HepG2 (cell line): Measurements from ENCODE around the gene TNNI3K. TPM values are rescaled to one million over a fixed set of nuclear protein-coding genes. Genes with fewer than 3 reads are reported as not detected.

Experiments
- ATAC-seq: fragments of 200-7000 bp; cut with Tn5 transposase; 3 replicates; pipeline ENCODE4 v1.9.1; 2020; ENCODE audit warnings: mild to moderate bottlenecking, moderate library complexity
- BruUV-seq: library from RNA; stranded (reverse); fragments of 400-500 nt; replicated peaks from 2 replicates; lab custom pipeline; 2021; lab: Mats Ljungman, UMichigan
- CTCF ChIA-PET: fragments of 300-600 bp; formaldehyde crosslinking; extraction: SDS; loops from one replicate; lab custom pipeline; 2021; ENCODE audit warnings: low total read pairs, inconsistent platforms, low intra/inter-chr PET ratio; lab: Yijun Ruan, JAX
- POLR2A ChIA-PET: fragments of 350-600 bp; sonication (Branson Sonifier 250); formaldehyde crosslinking; loops from one replicate; lab custom pipeline; 2020; ENCODE audit warnings: antibody characterized with exemption, inconsistent platforms; lab: Yijun Ruan, JAX
- DNase-seq: peaks from one replicate; pipeline ENCODE4 v3.0.0-alpha.2; 2015; ENCODE audit warnings: low spot score
- FAIRE-seq: peaks from 3 replicates; lab custom pipeline; 2011; peaks lifted over from hg19 to GRCh38; lab: Jason Lieb, UNC
- H2AFZ ChIP-seq: one replicate; pipeline ENCODE4 v1.6.1; 2011; ENCODE audit warnings: low read length, inconsistent platforms
- H3K27ac ChIP-seq: fragments of 300-600 bp; 3 replicates; pipeline ENCODE4 v1.8.0; 2011; ENCODE audit warnings: mixed run types, mild to moderate bottlenecking, mixed read lengths, low read length, inconsistent platforms; ENCODE audit not compliant: insufficient read depth; ENCODE audit errors: extremely low read length
- H3K27me3 ChIP-seq, 2 experiments: fragments of 200-600 bp in 1 of 2; 2 replicates in 1 of 2; 3 replicates in 1 of 2; pipeline versions ENCODE4 v1.6.0 to v1.8.0; 2011; ENCODE audit warnings: low read length in 2 of 2, mild to moderate bottlenecking in 2 of 2, moderate library complexity in 2 of 2, inconsistent platforms in 1 of 2; ENCODE audit not compliant: insufficient read depth in 2 of 2, control insufficient read depth in 1 of 2
- H3K36me3 ChIP-seq, 2 experiments: fragments of 200-600 bp in 1 of 2; replicated peaks in 1 of 2; 2 replicates in 1 of 2; 3 replicates in 1 of 2; pipeline versions ENCODE4 v1.5.1 to v1.8.0; 2011; ENCODE audit warnings: low read length in 2 of 2, inconsistent platforms in 1 of 2; ENCODE audit not compliant: insufficient read depth in 2 of 2, control insufficient read depth in 1 of 2
- H3K4me1 ChIP-seq: 2 replicates; pipeline ENCODE4 v1.5.1; 2012; ENCODE audit warnings: low read length, inconsistent platforms; ENCODE audit not compliant: insufficient read depth
- H3K4me2 ChIP-seq: 2 replicates; pipeline ENCODE4 v1.6.0; 2011; ENCODE audit warnings: low read depth, low read length, inconsistent platforms
- H3K4me3 ChIP-seq, 3 experiments: fragments of 200-600 bp in 1 of 3; sonication (generic), shearing (Covaris generic) in 1 of 3; replicated peaks in 1 of 3; 2 replicates each; pipeline ENCODE4 v1.5.1; 2011 to 2016; ENCODE audit warnings: low read length in 3 of 3, inconsistent platforms in 2 of 3, low read depth in 2 of 3, mild to moderate bottlenecking in 2 of 3, control low read depth in 1 of 3, mixed read lengths in 1 of 3; ENCODE audit not compliant: insufficient read depth in 1 of 3
- H3K79me2 ChIP-seq: one replicate; pipeline ENCODE4 v1.6.1; 2011; ENCODE audit warnings: low read length, inconsistent platforms; ENCODE audit not compliant: insufficient read depth
- H3K9ac ChIP-seq: 2 replicates; pipeline ENCODE4 v1.6.0; 2011; ENCODE audit warnings: mild to moderate bottlenecking, low read depth, low read length, inconsistent platforms; ENCODE audit not compliant: insufficient read depth
- H3K9me3 ChIP-seq: 2 replicates; pipeline ENCODE4 v1.5.1; 2012; ENCODE audit warnings: mild to moderate bottlenecking, low read length
- H4K20me1 ChIP-seq: 2 replicates; pipeline ENCODE4 v1.6.0; 2011; ENCODE audit warnings: inconsistent platforms, mild to moderate bottlenecking, low read length, moderate library complexity; ENCODE audit not compliant: insufficient read depth
- BCL6 ChIP-seq: IDR thresholded peaks from 2 replicates; pipeline ENCODE4 v1.6.1; 2016; ENCODE audit warnings: missing genetic modification reagents, missing compliant biosample characterization
- CBX5 ChIP-seq: sonication (generic); formaldehyde crosslinking; IDR thresholded peaks from 2 replicates; pipeline ENCODE4 v1.4.0; 2020; ENCODE audit warnings: missing genetic modification reagents, borderline replicate concordance
- CEBPZ ChIP-seq: IDR thresholded peaks from 2 replicates; pipeline ENCODE4 v1.6.1; 2012; ENCODE audit warnings: low read length, improper control_type of control experiment
- FOXA1 ChIP-seq, 2 experiments: fragments of 450-650 bp in 1 of 2; sonication (generic) in 1 of 2; formaldehyde crosslinking in 1 of 2; IDR thresholded peaks; 2 replicates each; pipeline versions ENCODE4 v1.4.0 to v1.6.1; 2016 to 2020; ENCODE audit warnings: missing genetic modification reagents in 1 of 2
- HNF4A ChIP-seq: sonication (generic); formaldehyde crosslinking; IDR thresholded peaks from 2 replicates; pipeline ENCODE4 v1.4.0; 2020; ENCODE audit warnings: missing genetic modification reagents
- HNF4G ChIP-seq, 2 experiments: sonication (generic) in 1 of 2; formaldehyde crosslinking in 1 of 2; IDR thresholded peaks; 2 replicates each; pipeline versions ENCODE4 v1.4.0 to v1.6.1; 2011 to 2020; ENCODE audit warnings: borderline replicate concordance in 2 of 2, low read depth in 2 of 2, mild to moderate bottlenecking in 2 of 2, low read length in 1 of 2, missing genetic modification reagents in 1 of 2, moderate library complexity in 1 of 2
- MAFK ChIP-seq, 2 experiments: IDR thresholded peaks in 1 of 2; conservative IDR thresholded peaks in 1 of 2; 2 replicates each; pipeline ENCODE4 v1.6.1; 2011; ENCODE audit warnings: improper control_type of control experiment in 2 of 2, low read length in 2 of 2
- NCOR1 ChIP-seq: fragments of 200-600 bp; sonication (generic); IDR thresholded peaks from 2 replicates; pipeline ENCODE4 v1.7.0; 2017; ENCODE audit warnings: antibody characterized with exemption, low read length, borderline replicate concordance
- NFIB ChIP-seq: sonication (generic); formaldehyde crosslinking; IDR thresholded peaks from 2 replicates; pipeline ENCODE4 v1.9.0; 2021; ENCODE audit warnings: missing genetic modification reagents, mild to moderate bottlenecking, borderline replicate concordance
- PAXIP1 ChIP-seq: sonication (generic); formaldehyde crosslinking; conservative IDR thresholded peaks from 2 replicates; pipeline ENCODE4 v1.4.0; 2020; ENCODE audit warnings: mild to moderate bottlenecking, missing genetic modification reagents, moderate library complexity
- SALL1 ChIP-seq: sonication (generic); formaldehyde crosslinking; IDR thresholded peaks from 2 replicates; pipeline ENCODE4 v1.8.0; 2022; ENCODE audit warnings: mild to moderate bottlenecking, missing genetic modification reagents
- STAT5B ChIP-seq: sonication (generic); formaldehyde crosslinking; IDR thresholded peaks from 2 replicates; pipeline ENCODE4 v1.4.0; 2020; ENCODE audit warnings: missing genetic modification reagents
- ZFP36 ChIP-seq: fragments of 150-350 bp; IDR thresholded peaks from 2 replicates; pipeline ENCODE4 v1.6.1; 2018; ENCODE audit warnings: borderline replicate concordance, low read length, low read depth; ENCODE audit not compliant: partially characterized antibody
- ZNF3 ChIP-seq: IDR thresholded peaks from 2 replicates; pipeline ENCODE4 v1.7.0; 2017; ENCODE audit warnings: inconsistent platforms
- ZNF567 ChIP-seq: sonication (generic); formaldehyde crosslinking; IDR thresholded peaks from 2 replicates; pipeline ENCODE4 v1.8.1; 2023; ENCODE audit warnings: mild to moderate bottlenecking, missing genetic modification reagents, borderline replicate concordance
- ZNF629 ChIP-seq: sonication (generic); formaldehyde crosslinking; conservative IDR thresholded peaks from 2 replicates; pipeline ENCODE4 v1.5.0; 2020; ENCODE audit warnings: missing genetic modification reagents
- WGBS: methylation state at CpG from one replicate; pipeline ENCODE4 v1.1.6; 2017; ENCODE audit warnings: low lambda C conversion rate; 5-methylcytosine and 5-hydroxymethylcytosine counted together
- in situ Hi-C: cut with HindIII; loops from 2 replicates; pipeline ENCODE4 v1.10.0; 2017; ENCODE audit warnings: low pct_unique_long_range_greater_than_20kb; ENCODE audit not compliant: extremely low pct_ligation_motif_present
- intact Hi-C: fragments of 100-400 bp; cut with micrococcal nuclease; formaldehyde crosslinking; loops from one replicate; pipeline ENCODE4 v1.10.0; 2022; ENCODE audit not compliant: unreplicated experiment
- polyA plus RNA-seq, 8 experiments: library from polyadenylated mRNA; depleted of rRNA in 3 of 8; stranded (reverse) in 7 of 8; unstranded in 1 of 8; fragments of >200 nt; fragmentation: Illumina TruSeq in 4 of 8; extraction: Trizol in 4 of 8; gene quantifications; 2 replicates each; pipeline versions ENCODE4 v1.2.1 to v1.2.3, GENCODE V29; 2011 to 2016; ENCODE audit warnings: low read depth in 4 of 8, missing spikeins in 1 of 8, mixed read lengths in 1 of 8; ENCODE audit not compliant: insufficient read depth in 1 of 8
- total RNA-seq, 5 experiments: library from RNA; depleted of rRNA; stranded (reverse); fragments of >200 nt; fragmentation: Illumina TruSeq; extraction: Trizol; gene quantifications; 2 replicates each; pipeline ENCODE4 v1.2.3, GENCODE V29; 2016; ENCODE audit warnings: low read depth in 1 of 5

Gene TNNI3K
- total and polyA plus RNA-seq, 2 of the 13 experiments (the other 11 are each of a cell fraction or from before 2014, with no cell fraction given) = 1.1 TPM; not detected in 1

GRCh38 chr1:74324684-74325448 lies 89.7 kb downstream of the TNNI3K start:
- Histone ChIP-seq H3K4me2 (peak overlapping the region; percentile 44), H3K9ac (no peak overlapping the region), H3K4me3 (no peak overlapping the region), H4K20me1 (no peaks in the 10 kb centered on the region), H3K27ac (no peak overlapping the region), H3K36me3 (no peaks in the 10 kb centered on the region), H2AFZ (no peak overlapping the region), H3K27me3 (no peaks in the 10 kb centered on the region), H3K79me2 (no peaks in the 10 kb centered on the region), H3K9me3 (no peaks in the 10 kb centered on the region), H3K4me1 (peaks cover 19% of the 10 kb centered on the region)
- ChIA-PET CTCF (no interaction called here), POLR2A (no interaction called here)
- intact Hi-C loops = no loop called here
- DNase-seq (peak; percentile 34), ATAC-seq (peak; percentile 97), FAIRE-seq (peak; percentile 43)
- in situ Hi-C loops = no loop called here
- no TSS peak for BruUV-seq
- under 1% methylated on average over 6 of the region's 6 CpGs for WGBS
- TF ChIP-seq MAFK (conservative IDR thresholded peaks at IDR 0.05 in 1 of 2, IDR thresholded peaks at IDR 0.05 in 1 of 2; ENCODE audit: low read length in 2 of 2) (peak; percentile 41 to 50; a peak in 2 of 4 replicates), HNF4A (CRISPR knock-in tag) (peak; percentile 40), CBX5 (CRISPR knock-in tag) (0 out of 2 replicates have a peak, but pooled peaks have one; percentile 40), NCOR1 (no peak), SALL1 (CRISPR knock-in tag) (0 out of 2 replicates have a peak, but pooled peaks have one; percentile 19), PAXIP1 (CRISPR knock-in tag) (peak; percentile 33; the same call in 1 of the 2 replicates), HNF4G (IDR thresholded peaks at IDR 0.05; ENCODE audit: borderline replicate concordance, low read depth, low read length) (peak; percentile 28; the same call in 1 of the 2 replicates), HNF4G (CRISPR knock-in tag; IDR thresholded peaks at IDR 0.05; ENCODE audit: borderline replicate concordance, low read depth) (no peak), FOXA1 (IDR thresholded peaks at IDR 0.05) (no peak), FOXA1 (CRISPR knock-in tag; IDR thresholded peaks at IDR 0.05) (0 out of 2 replicates have a peak, but pooled peaks have one; percentile 3), ZNF629 (0 out of 2 replicates have a peak, but pooled peaks have one; percentile 48), ZNF3 (CRISPR knock-in tag) (no peak), BCL6 (CRISPR knock-in tag) (0 out of 2 replicates have a peak, but pooled peaks have one; percentile 23), ZNF567 (CRISPR knock-in tag) (no peak), ZFP36 (peak; percentile 51), CEBPZ (peak; percentile 43; the same call in 1 of the 2 replicates), STAT5B (CRISPR knock-in tag) (no peak), NFIB (CRISPR knock-in tag) (no peak)
